Measurements from ENCODE around the gene MCRS1.

MCRS1 gene

GRCh38 chr12:49580572-49581535 lies 12.9 kb upstream of the MCRS1 start:
- peak; percentile 70 for DNase-seq

GRCh38 chr12:49578471-49579112 lies 10.7 kb upstream of the MCRS1 start:
- DNase-seq = no peak

GRCh38 chr12:49577589-49578315 lies 9.8 kb upstream of the MCRS1 start:
- no peak for DNase-seq

- no peak for DNase-seq
These were observed 660 bp upstream of the MCRS1 start for GRCh38 chr12:49568442-49569162.

GRCh38 chr12:49567302-49567610 lies 686 bp downstream of the MCRS1 start:
- no peak for DNase-seq

- DNase-seq = no peak
These were observed 1.6 kb downstream of the MCRS1 start for GRCh38 chr12:49566361-49566760.

- no peak for DNase-seq
These were observed 2.3 kb downstream of the MCRS1 start for GRCh38 chr12:49565406-49566265.

GRCh38 chr12:49564686-49565405 lies 3.1 kb downstream of the MCRS1 start:
- DNase-seq = no peak

- no peak for DNase-seq
These were observed 3.8 kb downstream of the MCRS1 start for GRCh38 chr12:49563951-49564685.

- no peak for DNase-seq
These were observed 5.1 kb downstream of the MCRS1 start for GRCh38 chr12:49562831-49563230.

GRCh38 chr12:49562233-49562632 lies 5.7 kb downstream of the MCRS1 start:
- no peak for DNase-seq

- DNase-seq = no peak
These were observed 7.2 kb downstream of the MCRS1 start for GRCh38 chr12:49560695-49561094.

GRCh38 chr12:49559011-49559675 lies 8.8 kb downstream of the MCRS1 start:
- DNase-seq = no peak

- no peak for DNase-seq
These were observed 9.4 kb downstream of the MCRS1 start for GRCh38 chr12:49558526-49558925.

- DNase-seq = no peak
These were observed 10.1 kb downstream of the MCRS1 start for GRCh38 chr12:49557917-49558215.

GRCh38 chr12:49557187-49557916 lies 10.6 kb downstream of the MCRS1 start:
- no peak for DNase-seq

GRCh38 chr12:49556391-49557186 lies 11.4 kb downstream of the MCRS1 start:
- DNase-seq = no peak

GRCh38 chr12:49555631-49556390 lies 12.1 kb downstream of the MCRS1 start:
- no peak for DNase-seq
